COR-L47 (cell line): ENCODE results near the gene TP53BP1.

Experiments
- DNase-seq: peaks from one replicate; lab custom pipeline; 2025; lab: John Stamatoyannopoulos, UW

Gene TP53BP1

DNA sequence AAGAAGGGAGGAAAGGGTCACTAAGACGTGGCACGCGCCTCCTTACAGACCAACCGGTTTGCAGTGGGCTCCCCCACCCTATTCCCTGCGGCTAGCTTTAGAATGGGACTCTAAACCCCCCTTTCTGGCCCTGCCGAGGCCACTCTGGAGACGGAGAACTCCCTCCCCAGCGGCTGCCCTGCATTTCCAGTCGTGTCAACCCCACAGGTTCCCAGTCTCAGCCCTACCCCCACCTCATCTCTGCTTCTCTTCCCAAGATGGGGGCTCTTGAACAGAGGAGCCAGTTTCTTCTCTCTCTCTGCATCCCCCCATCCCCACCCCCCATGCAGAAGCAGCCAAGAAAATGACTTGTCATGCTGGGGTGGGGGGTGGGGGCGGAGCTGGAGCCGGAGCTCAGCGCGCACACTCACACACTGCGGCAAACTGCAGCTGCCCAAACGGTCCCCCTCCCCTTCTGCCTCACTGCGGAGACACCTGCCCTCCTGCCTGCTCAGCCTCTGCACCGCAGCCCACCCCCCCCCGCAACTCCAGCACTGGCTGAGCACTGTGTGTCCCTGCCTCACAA, 25.3 kb upstream of the TP53BP1 start:
- DNase-seq, result peak; percentile 74

DNA sequence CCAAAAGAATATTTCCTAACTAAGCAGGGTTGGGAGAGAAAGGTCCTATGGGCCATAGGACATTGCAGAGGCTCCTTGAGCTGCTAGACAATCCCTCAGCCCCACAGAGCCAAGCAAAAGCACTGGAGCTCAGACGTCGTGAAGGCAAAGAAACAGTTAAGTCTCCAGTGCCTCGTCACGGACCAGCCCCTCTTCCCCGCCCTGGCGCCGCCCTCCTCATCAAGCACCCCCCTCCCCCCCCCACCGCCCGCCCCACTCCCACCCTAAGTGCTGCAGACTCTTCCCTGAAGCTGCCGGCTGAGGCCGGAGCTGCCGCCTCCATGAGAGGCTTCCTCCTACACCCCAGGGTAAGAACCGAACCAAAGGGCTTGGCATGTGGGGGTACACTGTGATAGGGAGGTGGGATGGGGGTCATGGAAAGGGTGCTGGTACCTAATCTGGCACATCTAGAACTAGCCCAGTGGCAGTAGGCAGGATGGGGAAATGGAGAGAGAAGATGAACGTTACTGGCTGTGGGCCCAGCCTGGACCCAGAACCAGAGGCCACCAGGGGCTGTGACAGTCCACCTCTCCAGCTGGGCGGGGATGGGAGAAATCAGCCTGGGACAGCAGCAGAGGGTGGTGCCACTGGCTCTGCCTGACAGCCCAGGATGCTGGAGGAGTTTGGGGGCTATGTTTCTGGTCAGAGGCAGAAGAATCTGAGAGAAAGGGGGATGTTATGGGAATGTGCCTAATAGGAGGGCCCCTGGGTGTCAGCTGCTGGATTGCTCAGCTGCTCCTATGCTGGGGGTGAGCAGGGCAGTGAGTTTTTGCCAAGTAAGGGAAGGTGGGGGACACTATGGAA, 24.6 kb upstream of the TP53BP1 start, which contains the start of gene MAP1A:
Gene MAP1A, plus strand, starts transcription at position 255 of the 843 bp plus-strand sequence. CDS start 3,866 bp downstream, outside the sequence.
- peak; percentile 46 for DNase-seq

DNA sequence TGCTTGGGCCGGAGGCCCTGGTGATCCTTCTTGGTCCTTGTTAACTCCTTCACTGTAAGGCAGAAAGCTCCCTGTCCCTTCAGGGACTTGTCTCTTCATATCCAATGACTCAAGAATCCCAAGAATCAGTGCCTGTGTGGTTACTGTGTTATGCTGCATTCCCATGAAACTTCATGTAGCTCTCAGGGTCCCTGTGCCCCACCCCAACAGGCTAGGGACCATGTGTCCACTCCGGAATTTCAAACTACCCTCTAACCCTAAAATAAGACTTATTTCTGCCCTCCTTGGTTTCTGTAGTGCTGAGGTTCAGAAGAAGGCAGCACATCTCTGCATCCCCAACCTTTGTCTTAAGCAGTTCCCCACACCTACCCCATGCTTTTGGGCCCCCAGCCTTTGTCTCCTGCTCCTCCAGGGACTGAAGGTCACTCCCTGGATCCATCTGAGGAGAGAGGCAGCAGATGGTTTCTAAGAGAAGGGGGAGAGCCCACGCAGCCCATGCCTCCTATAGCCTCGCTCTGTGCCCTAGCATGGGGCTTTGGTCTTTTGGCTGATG, 23.9 kb upstream of the TP53BP1 start:
- no peak for DNase-seq

DNA sequence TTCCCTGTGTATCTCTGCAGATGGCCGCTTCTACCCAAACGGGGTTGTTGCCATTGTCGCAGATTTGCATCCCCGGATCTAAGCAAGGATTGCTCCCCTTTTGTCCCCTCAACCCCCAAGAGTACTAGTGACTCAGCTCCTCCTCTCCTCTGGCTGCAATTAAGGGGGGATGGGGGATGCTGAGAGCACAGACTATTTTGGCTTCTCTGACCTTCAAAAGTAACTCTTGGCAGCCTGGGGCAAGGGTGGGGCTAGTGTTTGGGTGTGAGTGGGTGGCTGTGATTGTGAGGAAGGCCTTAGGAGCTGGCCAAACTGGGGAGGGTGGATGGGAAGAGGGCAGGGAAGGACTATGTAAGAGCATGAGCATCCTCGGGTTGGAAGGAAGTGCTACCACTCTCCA, 23.2 kb upstream of the TP53BP1 start:
- DNase-seq, result no peak

DNA sequence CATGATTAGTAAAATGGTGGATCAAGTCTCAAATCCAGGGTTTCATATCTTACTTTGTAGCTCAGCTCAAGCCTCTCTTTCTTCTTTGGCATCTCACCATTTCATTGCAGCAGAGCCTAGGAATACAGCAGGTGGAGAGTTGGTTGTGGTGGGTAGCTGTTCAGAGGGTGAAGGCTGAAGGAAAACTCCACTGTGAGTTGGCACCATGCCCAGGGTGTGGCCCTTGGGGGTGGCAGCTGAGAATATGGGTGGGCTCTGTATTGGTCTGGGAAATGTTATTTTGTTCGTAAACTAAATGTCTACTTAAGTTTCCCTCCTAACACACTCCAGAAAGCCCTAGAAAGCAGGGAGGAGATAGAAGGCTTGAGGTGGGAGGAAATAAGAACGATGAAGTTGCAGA, 22.8 kb upstream of the TP53BP1 start:
- no peak for DNase-seq

DNA sequence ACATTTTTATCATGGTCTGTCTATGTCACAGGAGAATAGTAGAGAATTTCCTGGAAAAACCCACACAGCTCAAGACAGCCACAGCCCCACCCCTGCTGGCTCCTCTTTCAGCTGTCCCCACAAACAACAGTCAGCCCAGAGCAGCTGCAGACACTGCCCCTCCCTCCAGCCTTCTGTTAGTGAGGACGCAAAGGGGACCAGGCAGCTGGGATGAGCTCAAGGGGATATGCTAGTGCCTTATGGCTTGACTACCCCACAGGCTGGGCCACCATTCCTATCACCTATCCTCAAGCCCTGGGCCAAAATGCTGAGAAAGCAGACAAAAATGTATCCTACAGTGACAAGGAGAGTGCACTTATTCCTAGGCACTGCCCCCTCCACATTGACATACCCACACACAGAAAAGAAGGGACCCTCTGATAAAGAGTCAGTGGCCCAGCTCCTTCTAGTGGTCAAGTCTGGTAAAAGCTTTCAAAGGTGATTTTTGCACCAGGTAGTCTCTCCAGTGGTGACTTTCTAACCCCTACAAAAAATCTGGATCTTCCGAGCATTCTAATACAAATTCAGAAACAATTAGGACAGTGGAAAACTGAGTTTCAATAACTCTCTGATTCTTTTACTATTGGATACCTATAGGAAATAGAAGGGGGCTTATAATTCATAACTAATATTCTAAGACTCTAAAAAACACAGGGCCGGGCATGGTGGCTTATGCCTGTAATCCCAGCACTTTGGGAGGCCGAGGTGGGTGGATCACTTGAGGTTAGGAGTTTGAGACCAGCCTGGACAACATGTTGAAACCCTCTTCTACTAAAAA, 21.5 kb upstream of the TP53BP1 start:
- DNase-seq, result peak; percentile 50

DNA sequence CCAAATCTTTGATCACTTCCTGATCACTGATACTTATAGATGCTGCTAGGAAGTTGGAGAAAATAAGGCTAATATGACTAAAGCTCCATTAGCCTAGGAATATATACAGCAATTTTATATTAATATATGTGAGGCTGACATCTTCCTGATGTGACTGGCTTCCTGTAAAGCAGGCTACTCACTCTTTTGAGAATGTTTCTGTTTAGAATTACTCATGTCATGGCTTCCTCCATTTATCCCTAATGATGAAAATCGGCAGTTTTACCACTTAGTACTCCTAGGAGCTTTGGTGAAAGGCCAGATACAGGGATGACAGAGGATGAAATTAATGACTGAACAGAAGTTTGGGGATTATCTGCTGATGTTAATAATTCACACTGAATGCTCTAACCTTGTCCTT, 20.6 kb upstream of the TP53BP1 start:
- no peak for DNase-seq

DNA sequence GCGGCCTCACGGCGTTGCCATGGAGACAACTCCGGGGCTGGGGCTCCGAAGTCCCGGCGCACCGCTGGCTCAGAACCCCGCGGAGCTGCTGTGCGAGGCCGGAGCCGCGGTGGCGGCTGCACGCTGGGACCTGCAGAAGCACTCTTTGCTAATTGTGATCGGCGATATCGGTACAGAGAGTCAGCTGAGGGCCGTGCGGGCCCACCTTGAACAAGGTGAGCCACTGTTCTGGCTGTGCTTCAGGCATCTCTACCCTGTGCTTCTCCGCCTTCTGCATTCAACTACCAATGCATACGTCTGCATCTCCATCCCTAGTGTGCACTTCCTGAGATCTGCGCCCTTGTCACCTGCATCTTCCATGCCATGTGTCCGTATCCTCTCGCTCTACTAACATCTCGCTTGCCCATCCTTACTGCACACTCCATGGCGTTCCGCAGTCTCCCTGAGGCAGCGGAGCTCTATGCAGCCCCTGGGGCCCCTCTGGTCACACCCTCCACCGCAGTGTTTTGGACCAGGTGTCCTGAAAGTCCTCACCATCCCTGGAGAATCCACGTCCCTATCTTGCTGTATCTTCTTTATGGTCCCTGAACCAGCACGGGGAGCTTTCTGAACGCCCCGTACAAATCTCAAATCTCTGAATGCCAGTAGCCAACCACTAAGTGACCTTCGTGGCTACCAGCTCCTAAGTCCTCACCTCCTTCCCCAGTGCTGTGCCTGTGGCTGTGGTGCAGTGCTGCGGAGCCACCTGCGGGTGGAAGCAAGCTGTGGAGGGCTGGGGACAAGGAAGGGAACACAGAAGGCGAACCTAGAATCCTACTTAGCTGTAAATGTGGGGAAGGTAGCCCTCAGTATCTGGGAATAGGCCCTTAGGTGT, 18.3 kb upstream of the TP53BP1 start:
- DNase-seq, result peak; percentile 65

DNA sequence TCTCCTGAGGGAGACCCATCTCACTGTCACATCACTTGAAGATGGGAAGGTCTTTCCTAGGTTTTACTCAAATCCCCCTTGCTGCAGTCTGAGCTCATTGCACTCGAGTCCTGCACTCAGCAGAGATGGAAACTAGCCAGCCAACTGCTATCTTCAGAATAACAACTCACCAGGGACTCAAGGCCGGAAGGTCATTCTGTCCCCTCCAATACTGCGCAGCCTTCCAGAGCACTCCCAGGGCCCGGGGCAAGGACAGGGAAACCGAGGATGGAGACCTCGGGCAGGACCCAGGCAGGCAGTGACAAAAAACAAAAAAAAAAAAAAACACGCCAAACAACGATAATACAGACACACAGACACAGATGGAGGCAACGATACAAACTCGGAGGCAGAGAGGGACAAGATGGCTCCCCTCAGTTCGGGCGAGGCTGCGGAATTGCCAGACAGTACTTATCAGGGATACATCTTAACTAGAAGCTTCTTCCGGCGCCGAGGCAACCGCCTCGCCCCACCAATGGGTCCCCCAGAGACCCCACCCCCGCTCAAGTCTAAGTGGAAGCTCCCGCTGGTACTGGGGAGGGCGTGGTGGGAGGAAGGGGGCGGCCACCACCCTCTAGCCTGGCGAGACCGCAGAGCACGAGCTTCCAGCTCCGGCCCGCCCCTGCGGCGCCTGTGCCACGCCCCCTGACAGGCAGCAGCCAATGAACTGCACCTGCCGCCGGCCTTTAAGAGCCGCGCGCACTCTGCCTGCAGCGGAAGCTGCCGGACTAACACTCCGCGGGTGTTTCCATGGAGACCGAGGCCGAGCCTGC, 17.4 kb upstream of the TP53BP1 start:
- peak; percentile 100 for DNase-seq

DNA sequence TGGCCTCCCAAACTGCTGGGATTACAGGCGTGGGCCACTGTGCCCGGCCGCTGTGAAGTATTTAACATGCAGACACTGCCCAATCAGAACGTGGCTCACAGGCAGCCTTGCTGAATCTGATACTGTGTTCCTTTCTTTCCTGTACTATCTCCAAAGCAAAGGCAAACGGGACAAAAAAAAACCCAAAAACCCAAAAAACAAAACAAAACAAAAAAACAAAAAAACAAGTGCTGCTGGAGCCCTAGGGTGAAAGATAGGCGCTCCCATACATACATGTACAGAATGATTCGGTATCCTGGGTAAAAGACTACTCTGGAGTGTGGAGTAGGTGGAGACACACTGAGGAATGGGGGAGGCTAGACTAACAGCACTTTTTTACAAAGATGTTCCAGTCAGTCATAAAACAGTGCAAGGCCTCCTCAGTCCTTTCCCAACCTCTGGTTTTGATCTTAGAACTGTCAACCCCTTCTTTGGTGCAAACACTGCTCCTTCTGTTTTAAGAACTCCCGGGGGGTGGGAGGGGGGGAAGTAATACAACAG, 16.8 kb upstream of the TP53BP1 start:
- no peak for DNase-seq

DNA sequence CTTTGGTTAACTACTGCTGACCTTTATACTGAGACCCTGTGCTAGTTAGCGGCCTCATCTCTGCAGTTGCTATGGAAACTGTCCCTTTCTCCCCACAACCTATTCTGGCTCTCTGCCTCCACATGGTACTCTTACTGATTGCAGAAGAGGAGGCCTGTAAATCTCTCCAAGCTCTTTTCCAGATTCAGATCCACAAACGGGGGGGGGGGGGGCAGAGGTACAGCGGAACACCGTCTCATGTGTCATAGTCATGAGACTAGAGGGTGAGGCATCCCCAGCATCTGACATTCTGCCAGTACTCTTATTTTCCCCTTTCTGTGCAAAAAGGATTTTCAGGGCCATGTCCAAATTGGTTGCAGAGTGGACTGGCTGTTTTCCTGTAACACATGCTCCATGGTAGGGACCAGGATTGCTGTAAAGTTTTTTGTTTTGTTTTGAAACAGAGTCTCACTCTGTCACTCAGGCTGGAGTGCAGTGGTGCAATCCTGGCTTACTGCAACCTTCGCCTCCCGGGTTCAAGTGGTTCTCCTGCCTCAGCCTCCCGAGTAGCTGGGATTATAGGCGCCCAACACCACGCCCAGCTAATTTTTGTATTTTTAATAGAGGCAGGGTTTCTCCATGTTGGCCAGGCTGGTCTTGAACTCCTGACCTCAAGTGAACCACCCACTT, 16.2 kb upstream of the TP53BP1 start:
- DNase-seq, result peak; percentile 70

DNA sequence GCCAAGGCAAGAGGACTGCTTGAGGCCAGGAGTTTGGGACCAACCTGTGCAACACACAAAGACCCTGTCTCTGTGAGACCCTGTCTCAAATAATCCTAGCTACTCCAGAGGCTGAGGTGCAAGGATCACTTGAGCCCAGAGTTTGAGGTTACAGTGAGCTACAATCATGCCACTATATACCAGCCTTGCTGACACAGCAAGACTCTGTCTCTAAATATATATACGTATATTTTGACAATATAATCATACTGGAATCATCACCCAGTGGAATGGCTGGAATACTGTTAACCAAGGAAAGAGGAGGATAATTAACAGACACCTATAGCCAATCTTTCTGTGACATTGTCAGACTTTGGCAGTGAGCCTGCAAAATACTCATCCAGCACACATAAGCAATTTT, 15.5 kb upstream of the TP53BP1 start:
- no peak for DNase-seq

DNA sequence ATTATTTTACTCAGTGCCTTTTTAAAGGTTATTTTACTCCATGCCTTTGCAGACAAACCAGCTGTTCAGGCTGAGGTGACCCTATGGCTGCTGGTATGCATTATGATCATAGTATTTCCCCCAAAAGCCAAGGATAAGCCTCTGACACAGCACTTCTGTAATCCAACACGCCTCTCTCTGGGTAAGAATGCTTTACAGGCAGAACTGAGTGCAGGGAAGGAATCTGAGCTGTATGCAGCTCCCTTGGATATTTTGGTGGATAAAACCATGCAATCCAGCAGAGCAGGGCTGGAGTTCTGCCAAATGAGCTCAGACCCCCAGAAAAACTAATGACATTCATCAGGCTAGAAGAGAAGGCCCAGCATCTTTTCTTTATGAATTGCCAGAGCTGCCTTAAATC, 12.8 kb upstream of the TP53BP1 start:
- DNase-seq, result no peak

DNA sequence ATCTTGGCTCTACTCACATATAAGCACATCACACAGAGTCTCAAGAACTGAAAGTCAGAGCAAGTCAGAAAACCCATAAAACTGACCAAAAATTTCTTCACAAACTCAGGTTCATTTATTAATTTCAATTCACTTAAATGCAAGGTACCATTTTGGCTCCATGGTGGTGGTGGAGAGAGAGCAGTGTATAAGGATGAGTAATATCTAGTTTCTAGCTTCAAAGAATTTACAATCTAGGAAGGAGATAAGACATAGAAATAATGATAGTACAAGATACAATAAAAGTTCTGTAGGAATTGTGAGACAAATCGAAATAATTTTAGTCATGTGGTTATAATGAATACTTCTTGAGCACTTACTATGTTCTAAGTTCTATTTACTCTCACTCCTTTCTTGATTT, 6.7 kb upstream of the TP53BP1 start:
- no peak for DNase-seq

DNA sequence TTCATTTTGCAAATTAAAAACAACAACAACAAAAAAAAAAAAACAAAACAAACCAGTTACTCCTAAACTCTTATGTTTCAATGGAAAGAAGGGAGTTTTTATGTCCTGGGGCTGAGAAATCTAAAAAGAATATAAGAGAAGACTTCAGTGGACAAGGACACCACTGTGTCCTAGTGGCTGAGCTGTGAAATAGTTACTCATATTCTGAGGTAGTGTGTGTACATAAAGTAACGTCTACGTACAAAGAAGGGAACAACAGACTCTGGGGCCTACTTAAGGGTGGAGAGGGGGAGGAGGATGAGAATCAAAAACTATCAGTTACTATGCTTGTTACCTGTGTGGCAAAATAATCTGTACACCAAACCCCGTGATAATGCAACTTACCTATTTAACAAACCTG, 6.0 kb upstream of the TP53BP1 start:
- DNase-seq, result no peak

DNA sequence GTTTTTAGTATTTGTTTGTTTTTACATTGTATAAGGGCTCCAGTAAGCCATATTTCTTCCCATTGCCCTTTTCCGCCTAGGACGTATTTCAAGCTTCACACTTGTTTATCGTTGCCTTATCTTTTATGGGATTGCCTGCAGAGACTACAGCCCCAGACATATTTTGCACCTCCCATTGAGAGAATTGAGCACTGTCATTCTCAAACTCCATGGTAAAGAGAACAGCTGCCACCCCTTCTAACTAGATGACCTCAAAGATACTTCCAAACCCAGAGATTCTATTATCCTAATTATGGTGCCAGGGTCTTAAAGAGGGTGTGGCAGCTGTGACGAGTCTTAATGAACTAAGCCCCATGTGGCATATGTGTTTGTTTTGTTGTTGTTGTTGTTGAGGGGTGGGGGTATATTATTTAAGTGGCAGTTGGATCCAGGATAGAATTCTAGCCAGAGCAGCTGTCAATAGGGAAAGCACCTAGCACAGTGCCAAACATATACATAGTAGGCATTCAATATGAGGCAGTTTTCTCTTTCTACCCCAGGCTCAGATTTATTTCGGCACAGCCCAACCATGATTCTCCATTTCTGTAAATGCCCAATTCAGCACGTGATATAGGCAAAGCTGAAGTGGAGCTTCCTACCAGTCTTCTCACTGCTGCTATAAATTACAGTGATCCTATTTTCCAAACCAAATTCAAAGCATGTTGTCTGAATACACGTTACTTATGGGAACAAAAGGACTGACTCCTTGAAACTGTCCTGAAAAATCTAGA, 932 bp upstream of the TP53BP1 start:
- no peak for DNase-seq

DNA sequence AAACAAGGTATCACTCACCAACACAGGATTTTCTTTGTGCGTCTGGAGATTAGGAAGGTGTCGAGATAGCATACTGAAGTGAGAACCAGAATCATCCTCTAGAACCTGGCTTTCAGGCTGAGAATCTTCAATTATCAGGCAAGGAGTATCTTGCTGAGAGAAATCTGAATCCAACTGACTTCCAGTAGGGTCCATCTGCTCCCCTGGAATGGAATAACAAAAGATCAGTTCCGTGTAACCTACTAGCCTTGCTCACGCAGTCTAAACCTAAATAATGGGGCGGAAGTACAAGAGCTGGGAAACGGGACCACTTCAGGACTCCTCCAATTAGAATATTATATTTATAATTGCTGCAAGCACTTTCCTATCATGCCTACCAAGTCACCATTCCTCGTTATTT, 690 bp downstream of the TP53BP1 start:
- no peak for DNase-seq

DNA sequence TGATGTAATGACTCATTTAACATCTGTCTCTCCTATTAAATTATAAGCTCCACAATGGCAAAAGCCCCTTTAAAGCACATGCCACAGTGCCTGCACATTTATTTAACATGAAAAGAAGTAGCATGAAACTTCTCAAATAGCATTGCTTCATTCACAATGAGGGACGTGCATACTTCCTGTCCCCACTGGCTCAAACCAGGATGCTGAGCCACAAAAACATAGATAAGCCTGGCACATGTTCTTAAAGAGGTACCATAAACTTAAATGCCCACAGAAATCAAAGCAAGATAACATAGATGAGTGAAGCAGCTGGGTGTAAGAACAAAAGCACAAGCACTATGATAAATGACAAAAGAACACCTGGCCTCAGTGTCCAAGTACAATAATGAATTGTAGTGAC, 3.8 kb downstream of the TP53BP1 start:
- peak; percentile 13 for DNase-seq

DNA sequence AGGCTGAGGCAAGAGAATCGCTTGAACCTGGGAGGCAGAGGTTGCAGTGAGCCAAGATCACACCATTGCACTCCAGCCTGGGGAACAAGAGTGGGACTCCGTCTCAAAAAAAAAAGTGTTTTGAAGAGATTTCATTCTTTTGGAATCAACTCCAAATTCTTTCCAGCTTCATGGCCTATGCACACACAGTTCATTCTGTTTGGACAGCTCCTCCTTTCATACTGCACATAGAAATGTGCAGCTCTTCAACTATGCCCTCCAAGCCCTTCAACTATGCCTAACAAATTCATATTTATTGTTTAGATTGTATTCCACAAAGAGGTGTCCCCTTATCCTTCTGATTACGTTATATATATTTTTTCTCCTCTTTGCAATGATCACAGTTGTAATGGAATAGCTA, 4.2 kb downstream of the TP53BP1 start:
- DNase-seq, result no peak
